SH-SY5Y (cell line): ENCODE results near the gene SPEM3.

Experiments
- GATA2 ChIP-seq: IDR thresholded peaks from 2 replicates; pipeline ENCODE4 v1.6.1; 2011; ENCODE audit warnings: mild to moderate bottlenecking, low read depth, low read length
- GATA3 ChIP-seq: IDR thresholded peaks from 2 replicates; pipeline ENCODE4 v1.6.1; 2011; ENCODE audit warnings: low read depth, mild to moderate bottlenecking, low read length, moderate library complexity

DNA sequence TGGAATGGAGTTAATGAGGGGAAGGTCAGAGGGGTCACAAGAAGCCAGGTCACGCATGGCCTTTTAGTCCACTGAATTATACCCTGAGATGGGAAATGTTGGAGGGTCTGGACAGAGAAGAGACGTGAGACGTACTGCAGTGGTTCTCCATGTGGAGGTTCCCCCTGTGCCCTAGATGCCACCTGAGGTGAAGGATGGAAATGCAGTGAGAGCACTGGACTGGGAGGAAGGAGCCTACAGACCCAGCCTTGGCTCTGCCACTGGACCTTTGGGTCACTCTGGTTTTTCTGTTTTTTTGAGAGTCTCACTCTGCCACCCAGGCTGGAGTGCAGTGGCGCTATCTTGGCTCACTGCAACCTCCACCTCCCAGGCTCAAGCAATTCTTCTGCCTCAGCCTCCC lies 32.5 kb upstream of the SPEM3 start:
- TF ChIP-seq GATA3, result no peak
- TF ChIP-seq GATA2, result no peak
